IgD-negative memory B cell (primary cell): ENCODE results near the gene GBX1. TPM values are rescaled to one million over a fixed set of nuclear protein-coding genes. Genes with fewer than 3 reads are reported as not detected.

Source experiments
- H3K27ac Mint-ChIP-seq, 3 donors: one replicate each; pipeline ENCODE4 v1.8.0; 2020 to 2022; ENCODE audit warnings: mild to moderate bottlenecking in 3 of 3, mixed read lengths in 3 of 3, moderate library complexity in 1 of 3
- H3K27me3 Mint-ChIP-seq: one replicate; pipeline ENCODE4 v1.8.0; 2021; ENCODE audit warnings: mixed read lengths
- H3K36me3 Mint-ChIP-seq: one replicate; pipeline ENCODE4 v1.8.0; 2020; ENCODE audit warnings: mild to moderate bottlenecking, mixed read lengths
- H3K4me1 Mint-ChIP-seq, 3 donors: one replicate each; pipeline ENCODE4 v1.8.0; 2020 to 2022; ENCODE audit warnings: mixed read lengths in 3 of 3, mild to moderate bottlenecking in 1 of 3
- H3K4me3 Mint-ChIP-seq, 4 donors: one replicate each; pipeline ENCODE4 v1.8.0; 2020 to 2022; ENCODE audit warnings: mild to moderate bottlenecking in 4 of 4, mixed read lengths in 4 of 4, moderate library complexity in 3 of 4
- H3K9me3 Mint-ChIP-seq, 3 donors: one replicate each; pipeline ENCODE4 v1.8.0; 2020 to 2021; ENCODE audit warnings: mixed read lengths in 3 of 3, mild to moderate bottlenecking in 1 of 3
- polyA plus RNA-seq: library from polyadenylated mRNA; unstranded; fragments of 300-500 nt; fragmentation: Illumina TruSeq; gene quantifications from one replicate; pipeline ENCODE4 v1.2.3, GENCODE V29; 2021

GBX1 gene
- polyA plus RNA-seq, 1 donor from 2014 or later: not detected

DNA sequence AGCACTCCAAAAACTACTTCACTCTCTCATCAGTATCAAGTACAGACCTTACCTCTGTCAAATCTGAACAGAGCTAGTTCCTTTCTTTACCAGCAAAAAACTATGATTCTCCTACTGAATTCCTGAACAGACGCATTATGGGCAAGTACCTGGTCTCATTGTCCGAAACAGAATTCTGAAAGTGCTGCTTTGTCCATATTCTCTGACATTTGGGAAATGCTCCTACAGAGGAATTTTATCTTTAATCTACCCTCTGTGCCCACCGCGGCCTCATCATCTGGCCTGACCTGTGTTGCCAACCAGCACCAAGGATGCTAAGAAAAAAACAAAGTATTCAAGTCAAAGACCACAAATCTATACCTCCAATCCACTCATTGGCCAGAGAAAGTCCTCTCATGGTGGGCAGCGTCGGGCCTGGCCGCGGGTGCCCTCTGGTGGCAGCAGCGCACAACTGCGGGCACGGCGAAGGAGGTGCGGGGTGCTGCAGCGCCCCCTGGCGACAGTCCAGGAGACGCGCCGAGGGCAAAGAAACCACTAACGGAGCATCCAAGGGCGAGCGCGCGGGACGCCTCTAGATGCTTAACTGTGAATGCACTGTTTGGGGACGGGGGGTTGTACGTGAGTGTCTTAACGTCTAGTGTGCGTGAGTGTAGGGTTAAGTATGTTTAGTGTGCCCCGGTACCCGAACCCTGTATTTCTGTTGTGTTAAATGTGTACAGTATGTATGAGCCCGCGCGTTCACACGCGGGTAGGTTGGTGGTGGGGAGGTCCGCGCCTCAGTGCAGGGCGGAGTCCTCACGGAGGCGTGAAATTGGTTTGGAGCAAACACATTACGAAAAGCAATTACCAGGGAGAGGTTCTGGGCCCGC, 5.0 kb upstream of the GBX1 start:
- peaks cover 3% of the 10 kb centered on the region for H3K36me3 Mint-ChIP-seq
- peak overlapping the region in 1 of 4 donors; percentile 56 for H3K4me3 Mint-ChIP-seq
- H3K4me1 Mint-ChIP-seq: peaks cover 2 to 7% (median 6%) of the 10 kb centered on the region in 3 donors
- peaks cover 26% of the 10 kb centered on the region for H3K27me3 Mint-ChIP-seq
- H3K27ac Mint-ChIP-seq: peak overlapping the region in 2 of 3 donors; percentile 28 to 94
- peaks cover 0 to 4% (median 0%) of the 10 kb centered on the region in 3 donors for H3K9me3 Mint-ChIP-seq

GRCh38 chr7:151168787-151169162, 1.3 kb upstream of the GBX1 start:
- Mint-ChIP-seq H3K27me3 (peaks cover 31% of the 10 kb centered on the region), H3K4me3 (peak overlapping the region in 3 of 4 donors; percentile 44 to 67 (median 53)), H3K36me3 (peaks cover 3% of the 10 kb centered on the region), H3K27ac (peak overlapping the region in 1 of 3 donors; percentile 2), H3K4me1 (peaks cover 5 to 11% (median 6%) of the 10 kb centered on the region in 3 donors), H3K9me3 (peaks cover 0 to 4% (median 0%) of the 10 kb centered on the region in 3 donors)

- peak overlapping the region in 1 of 3 donors; percentile 2 for H3K27ac Mint-ChIP-seq
Measured at GRCh38 chr7:151168003-151168786, 701 bp upstream of the GBX1 start.

GRCh38 chr7:151166629-151167196, 781 bp downstream of the GBX1 start:
- H3K4me1 Mint-ChIP-seq: peaks cover 3 to 6% (median 4%) of the 10 kb centered on the region in 3 donors
- H3K27me3 Mint-ChIP-seq: peaks cover 23% of the 10 kb centered on the region
- peak overlapping the region; percentile 48 to 87 (median 70) for H3K4me3 Mint-ChIP-seq
- no peak overlapping the region for H3K27ac Mint-ChIP-seq
- H3K9me3 Mint-ChIP-seq: no peaks in the 10 kb centered on the region
- H3K36me3 Mint-ChIP-seq: no peaks in the 10 kb centered on the region

More at GRCh38 chr7:151168003-151168786, 701 bp upstream of the GBX1 start:
- peak overlapping the region; percentile 44 to 67 (median 58) for H3K4me3 Mint-ChIP-seq
- H3K4me1 Mint-ChIP-seq: peaks cover 5 to 11% (median 6%) of the 10 kb centered on the region in 3 donors
- H3K9me3 Mint-ChIP-seq: peaks cover 0 to 4% (median 0%) of the 10 kb centered on the region in 3 donors
- peaks cover 31% of the 10 kb centered on the region for H3K27me3 Mint-ChIP-seq
- H3K36me3 Mint-ChIP-seq: peaks cover 3% of the 10 kb centered on the region

DNA sequence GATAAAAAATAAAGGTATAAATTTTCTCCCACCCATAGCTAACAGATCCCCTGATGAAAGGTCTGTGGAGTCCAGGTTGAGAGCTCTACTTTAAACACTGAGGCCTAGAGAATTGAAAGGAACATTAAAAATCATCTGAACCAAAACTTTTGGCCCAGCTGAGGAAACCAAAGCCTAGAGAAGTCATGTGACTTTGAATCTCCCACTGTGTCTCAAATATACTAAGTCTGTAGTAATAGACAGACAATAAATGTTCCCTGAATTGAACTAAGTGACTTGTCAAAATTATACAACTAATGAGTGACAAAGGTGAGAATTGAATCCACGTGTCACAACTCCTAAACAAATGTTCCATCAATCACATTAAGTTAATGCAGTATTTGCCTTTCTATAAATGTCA, 5.7 kb downstream of the GBX1 start:
- peaks cover 0 to 4% (median 3%) of the 10 kb centered on the region in 3 donors for H3K4me1 Mint-ChIP-seq
- no peaks in the 10 kb centered on the region for H3K9me3 Mint-ChIP-seq
- no peaks in the 10 kb centered on the region for H3K36me3 Mint-ChIP-seq
- peaks cover 13% of the 10 kb centered on the region for H3K27me3 Mint-ChIP-seq
- H3K4me3 Mint-ChIP-seq: no peak overlapping the region
- no peak overlapping the region for H3K27ac Mint-ChIP-seq

- Mint-ChIP-seq H3K36me3 (no peaks in the 10 kb centered on the region), H3K9me3 (no peaks in the 10 kb centered on the region), H3K27me3 (peaks cover 21% of the 10 kb centered on the region), H3K4me3 (no peak overlapping the region), H3K4me1 (no peaks in the 10 kb centered on the region), H3K27ac (no peak overlapping the region)
Measured at GRCh38 chr7:151157645-151158329, 9.7 kb downstream of the GBX1 start.

- Mint-ChIP-seq H3K9me3 (no peaks in the 10 kb centered on the region), H3K4me1 (no peaks in the 10 kb centered on the region), H3K27me3 (peaks cover 18% of the 10 kb centered on the region), H3K36me3 (no peaks in the 10 kb centered on the region), H3K27ac (no peak overlapping the region), H3K4me3 (no peak overlapping the region)
Measured at GRCh38 chr7:151152643-151153513, 14.6 kb downstream of the GBX1 start.

DNA sequence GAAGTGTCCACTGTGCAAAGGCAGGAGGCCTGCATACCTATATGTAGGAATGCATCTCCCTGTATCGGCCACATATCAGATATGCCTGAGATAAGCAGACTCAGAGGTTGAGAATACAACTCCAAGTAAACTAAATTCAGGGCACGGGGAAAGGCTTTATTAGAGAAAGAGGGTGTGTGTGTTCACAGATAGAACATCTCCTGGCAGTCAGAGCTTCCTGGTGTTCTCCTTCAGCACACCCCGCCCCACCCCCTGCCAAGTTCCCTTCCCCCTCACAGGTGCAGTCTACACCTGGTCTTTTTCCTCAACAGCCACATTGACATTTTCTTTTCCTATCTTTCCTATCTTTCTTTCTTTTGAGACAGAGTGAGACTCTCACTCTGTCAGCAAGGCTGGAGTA, 17.1 kb downstream of the GBX1 start:
- Mint-ChIP-seq H3K27ac (no peak overlapping the region), H3K27me3 (peaks cover 4% of the 10 kb centered on the region), H3K36me3 (no peaks in the 10 kb centered on the region), H3K4me3 (no peak overlapping the region), H3K9me3 (no peaks in the 10 kb centered on the region), H3K4me1 (no peaks in the 10 kb centered on the region)

DNA sequence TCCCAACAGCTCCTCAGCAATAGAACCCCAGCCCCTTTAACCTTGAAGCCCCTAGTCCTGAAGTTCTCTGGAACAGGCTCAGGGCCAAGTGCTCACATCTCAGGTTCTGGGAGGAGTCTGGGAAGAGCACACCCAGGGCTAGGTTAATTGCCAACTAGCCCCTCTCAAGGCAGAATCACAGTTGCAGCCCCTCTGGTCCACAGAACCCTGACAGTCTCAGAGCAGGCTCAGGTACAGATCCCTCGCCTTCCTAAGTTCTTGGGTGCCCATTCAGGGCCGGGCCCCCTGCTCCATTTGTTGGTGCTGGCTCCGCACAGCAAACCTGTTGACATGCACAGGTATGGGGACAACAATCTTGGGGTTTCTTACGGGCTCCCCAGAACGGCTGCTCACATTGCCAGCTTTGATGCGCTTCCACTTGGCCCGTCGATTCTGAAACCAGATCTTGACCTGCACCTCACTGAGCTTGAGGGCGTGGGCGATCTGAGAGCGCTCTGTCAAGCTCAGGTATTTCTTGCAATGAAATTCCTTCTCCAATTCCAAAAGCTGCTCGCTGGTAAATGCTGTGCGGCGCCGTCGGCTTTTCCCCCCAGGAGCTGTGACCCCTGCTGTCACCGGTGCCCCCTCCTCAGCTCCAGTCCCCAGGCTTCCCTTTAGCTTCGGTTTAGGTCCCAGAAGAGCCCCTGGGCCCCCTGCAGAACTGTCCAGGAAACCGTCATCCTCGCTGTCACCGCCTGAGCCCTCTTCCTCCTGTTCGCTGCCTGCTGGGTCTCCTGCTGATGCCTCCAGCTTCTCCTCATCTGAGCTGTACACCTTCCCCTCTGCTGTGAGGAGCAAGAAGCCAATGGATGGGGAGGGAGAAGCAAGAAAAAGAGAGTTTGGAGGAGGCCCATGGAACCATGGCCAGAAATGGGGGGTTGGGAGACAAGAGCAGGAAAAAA, 18.9 kb downstream of the GBX1 start:
- Mint-ChIP-seq H3K27ac (no peak overlapping the region), H3K4me1 (no peaks in the 10 kb centered on the region), H3K9me3 (no peaks in the 10 kb centered on the region), H3K36me3 (peaks cover 2% of the 10 kb centered on the region), H3K4me3 (no peak overlapping the region), H3K27me3 (peaks cover 1% of the 10 kb centered on the region)

DNA sequence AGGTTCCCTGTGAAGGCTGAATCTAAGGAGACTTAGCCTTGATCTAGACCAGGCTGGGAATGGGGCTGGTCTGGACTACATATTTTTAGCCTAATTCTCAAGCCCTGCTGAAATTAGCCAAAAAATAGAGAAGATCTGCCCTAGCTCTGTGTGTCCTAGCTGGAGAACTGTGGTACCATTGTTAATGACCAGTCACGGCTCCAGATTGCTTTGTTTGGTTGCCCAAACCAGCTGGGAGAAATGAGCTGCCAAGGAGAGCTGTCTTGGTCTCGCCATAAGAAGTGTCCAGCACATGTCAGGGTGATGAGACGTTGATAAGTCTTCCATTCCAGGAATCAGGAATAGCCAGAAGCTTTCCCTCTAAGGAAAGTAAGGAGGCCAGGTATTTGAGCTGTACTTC, 20.7 kb downstream of the GBX1 start:
- Mint-ChIP-seq H3K9me3 (no peaks in the 10 kb centered on the region), H3K27ac (no peak overlapping the region), H3K4me1 (no peaks in the 10 kb centered on the region), H3K27me3 (peaks cover 1% of the 10 kb centered on the region), H3K36me3 (peaks cover 4% of the 10 kb centered on the region), H3K4me3 (no peak overlapping the region)

DNA sequence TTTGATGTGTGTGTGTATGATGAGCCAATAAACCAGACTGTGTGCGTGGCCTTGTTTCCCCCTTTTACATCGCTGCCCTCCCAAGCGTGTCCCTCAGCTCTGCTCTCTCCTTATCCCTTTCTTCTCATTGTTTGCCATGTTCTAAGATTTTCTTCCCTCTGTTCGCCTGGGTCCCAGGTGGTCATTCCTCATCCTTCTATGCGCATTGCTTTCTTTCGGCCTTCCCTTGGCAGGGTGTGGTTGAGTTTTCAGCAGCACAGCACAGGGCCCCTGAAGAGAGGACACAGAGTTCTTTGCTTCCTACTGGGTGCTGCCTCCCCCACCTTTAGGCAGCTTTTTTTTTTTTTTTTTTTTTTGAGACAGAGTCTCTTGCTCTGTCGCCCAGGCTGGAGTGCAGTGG, 23.1 kb downstream of the GBX1 start:
- Mint-ChIP-seq H3K4me1 (no peaks in the 10 kb centered on the region), H3K36me3 (peaks cover 4% of the 10 kb centered on the region)

GRCh38 chr7:151143261-151144015, 24.1 kb downstream of the GBX1 start:
- peaks cover 4% of the 10 kb centered on the region for H3K36me3 Mint-ChIP-seq
- no peaks in the 10 kb centered on the region for H3K9me3 Mint-ChIP-seq
- no peaks in the 10 kb centered on the region for H3K4me1 Mint-ChIP-seq
- H3K27ac Mint-ChIP-seq: peak overlapping the region in 1 of 3 donors; percentile 59
- peak overlapping the region in 1 of 4 donors; percentile 59 for H3K4me3 Mint-ChIP-seq
- no peaks in the 10 kb centered on the region for H3K27me3 Mint-ChIP-seq

More for the DNA sequence above, 23.1 kb downstream of the GBX1 start:
- H3K27ac Mint-ChIP-seq: no peak overlapping the region
- H3K27me3 Mint-ChIP-seq: no peaks in the 10 kb centered on the region
- H3K9me3 Mint-ChIP-seq: no peaks in the 10 kb centered on the region
- H3K4me3 Mint-ChIP-seq: no peak overlapping the region
